Effector memory CD8-positive, alpha-beta T cell (primary cell): ENCODE data around the gene NPPB.

Source experiments
- ATAC-seq: fragments of 150-1000 bp; cut with Tn5 transposase; replicated peaks from 2 replicates; pipeline ENCODE4 v1.10.0; 2021; ENCODE audit warnings: mild to moderate bottlenecking, moderate library complexity
- DNase-seq, 3 experiments: peaks; one replicate each; pipeline ENCODE4 v3.0.0; 2021
- H3K27ac Mint-ChIP-seq, 2 donors: one replicate each; pipeline ENCODE4 v1.8.0; 2022; ENCODE audit warnings: mild to moderate bottlenecking in 2 of 2, mixed read lengths in 2 of 2, moderate library complexity in 2 of 2
- H3K27me3 Mint-ChIP-seq, 2 donors: one replicate each; pipeline ENCODE4 v1.8.0; 2022; ENCODE audit warnings: mixed read lengths in 2 of 2
- H3K36me3 Mint-ChIP-seq: one replicate; pipeline ENCODE4 v1.8.0; 2022; ENCODE audit warnings: mild to moderate bottlenecking, moderate library complexity, mixed read lengths; ENCODE audit not compliant: insufficient read depth
- H3K4me1 Mint-ChIP-seq, 2 donors: one replicate each; pipeline ENCODE4 v1.8.0; 2022; ENCODE audit warnings: low read depth in 2 of 2, mixed read lengths in 2 of 2
- H3K4me3 Mint-ChIP-seq, 2 donors: one replicate each; pipeline ENCODE4 v1.8.0; 2022; ENCODE audit warnings: mild to moderate bottlenecking in 2 of 2, mixed read lengths in 2 of 2, moderate library complexity in 2 of 2
- H3K9me3 Mint-ChIP-seq, 2 donors: one replicate each; pipeline ENCODE4 v1.8.0; 2022; ENCODE audit warnings: mixed read lengths in 2 of 2

The NPPB gene

DNA sequence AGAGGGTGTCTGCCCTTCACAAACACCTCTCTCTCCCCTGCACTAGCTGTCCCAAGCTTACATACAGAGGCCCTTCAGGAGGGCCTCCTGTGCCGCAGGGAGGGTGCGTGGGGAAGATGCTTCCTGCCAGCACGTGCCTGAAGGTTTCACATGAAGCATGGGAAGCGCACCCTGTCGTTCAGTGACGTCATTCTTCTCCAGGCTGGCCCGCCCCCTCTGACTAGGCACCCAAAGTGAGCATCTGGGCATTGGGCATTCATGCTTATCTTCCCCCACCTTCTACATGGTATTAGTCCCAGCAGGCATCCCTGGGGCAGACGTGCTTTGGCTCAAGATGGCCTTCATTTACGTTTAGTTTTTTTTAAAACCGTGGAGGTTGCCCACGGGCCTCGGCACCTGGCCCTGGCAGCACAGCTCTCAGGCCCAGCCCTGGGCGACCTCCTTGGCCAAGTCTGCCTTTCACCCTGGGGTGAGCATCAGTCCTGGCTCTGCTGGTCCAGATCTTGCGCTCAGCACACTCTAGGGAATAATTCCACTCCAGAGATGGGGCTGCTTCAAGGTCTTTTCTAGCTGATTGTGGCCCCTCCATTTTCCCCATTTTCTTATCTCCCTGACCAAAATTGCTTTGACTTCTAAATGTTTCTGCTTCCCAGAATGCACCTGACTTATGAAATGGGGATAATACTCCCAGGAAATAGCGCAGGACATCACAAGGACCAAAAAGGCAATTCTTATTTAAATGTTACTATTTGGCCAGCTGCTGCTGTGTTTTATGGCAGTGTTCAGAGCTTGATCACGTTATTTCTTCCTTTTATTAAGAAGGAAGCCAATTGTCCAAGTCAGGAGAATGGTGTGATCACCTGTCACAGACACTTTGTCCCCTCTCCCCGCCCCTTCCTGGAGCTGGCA, 17.2 kb downstream of the NPPB start:
- DNase-seq, result no peak
- H3K4me1 Mint-ChIP-seq, result peaks cover 4% of the 10 kb centered on the region in 2 donors
- no peak overlapping the region for H3K27ac Mint-ChIP-seq
- no peaks in the 10 kb centered on the region for H3K27me3 Mint-ChIP-seq
- H3K36me3 Mint-ChIP-seq, result peaks cover 27% of the 10 kb centered on the region
- no peak for ATAC-seq
- no peaks in the 10 kb centered on the region for H3K9me3 Mint-ChIP-seq
- no peak overlapping the region for H3K4me3 Mint-ChIP-seq

DNA sequence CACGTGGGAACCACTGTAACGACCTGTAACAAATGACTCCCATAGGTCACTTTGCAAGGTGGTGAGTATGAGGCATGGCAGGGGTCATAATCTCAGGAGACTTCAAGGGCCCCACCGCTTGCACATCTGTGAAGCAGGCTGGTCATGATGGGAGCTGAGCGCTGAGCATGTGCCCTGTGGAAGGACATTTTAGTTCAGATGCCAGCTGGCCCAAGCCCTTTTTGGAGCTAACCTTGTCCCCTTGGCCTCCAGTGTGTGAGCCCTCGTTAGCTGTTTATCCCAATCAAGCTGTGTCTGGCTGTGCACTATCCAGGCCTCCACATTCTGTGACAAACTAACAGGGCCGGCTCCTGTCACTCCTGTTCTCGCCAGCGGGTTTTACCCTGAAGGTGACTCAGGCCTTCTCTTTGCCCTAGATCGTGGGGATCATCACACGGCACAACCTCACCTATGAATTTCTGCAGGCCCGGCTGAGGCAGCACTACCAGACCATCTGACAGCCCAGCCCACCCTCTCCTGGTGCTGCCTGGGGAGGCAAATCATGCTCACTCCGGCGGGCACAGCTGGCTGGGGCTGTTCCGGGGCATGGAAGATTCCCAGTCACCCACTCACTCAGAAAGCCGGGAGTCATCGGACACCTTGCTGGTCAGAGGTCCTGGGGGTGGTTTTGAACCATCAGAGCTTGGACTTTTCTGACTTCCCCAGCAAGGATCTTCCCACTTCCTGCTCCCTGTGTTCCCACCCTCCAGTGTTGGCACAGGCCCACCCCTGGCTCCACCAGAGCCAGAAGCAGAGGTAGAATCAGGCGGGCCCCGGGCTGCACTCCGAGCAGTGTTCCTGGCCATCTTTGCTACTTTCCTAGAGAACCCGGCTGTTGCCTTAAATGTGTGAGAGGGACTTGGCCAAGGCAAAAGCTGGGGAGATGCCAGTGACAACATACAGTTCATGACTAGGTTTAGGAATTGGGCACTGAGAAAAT, 18.7 kb downstream of the NPPB start:
- no peak overlapping the region for H3K4me3 Mint-ChIP-seq
- DNase-seq (no peak), ATAC-seq (no peak)
- no peak overlapping the region for H3K27ac Mint-ChIP-seq
- H3K9me3 Mint-ChIP-seq, result no peaks in the 10 kb centered on the region
- peaks cover 0 to 4% of the 10 kb centered on the region in 2 donors for H3K4me1 Mint-ChIP-seq
- no peaks in the 10 kb centered on the region for H3K27me3 Mint-ChIP-seq
- peaks cover 23% of the 10 kb centered on the region for H3K36me3 Mint-ChIP-seq

DNA sequence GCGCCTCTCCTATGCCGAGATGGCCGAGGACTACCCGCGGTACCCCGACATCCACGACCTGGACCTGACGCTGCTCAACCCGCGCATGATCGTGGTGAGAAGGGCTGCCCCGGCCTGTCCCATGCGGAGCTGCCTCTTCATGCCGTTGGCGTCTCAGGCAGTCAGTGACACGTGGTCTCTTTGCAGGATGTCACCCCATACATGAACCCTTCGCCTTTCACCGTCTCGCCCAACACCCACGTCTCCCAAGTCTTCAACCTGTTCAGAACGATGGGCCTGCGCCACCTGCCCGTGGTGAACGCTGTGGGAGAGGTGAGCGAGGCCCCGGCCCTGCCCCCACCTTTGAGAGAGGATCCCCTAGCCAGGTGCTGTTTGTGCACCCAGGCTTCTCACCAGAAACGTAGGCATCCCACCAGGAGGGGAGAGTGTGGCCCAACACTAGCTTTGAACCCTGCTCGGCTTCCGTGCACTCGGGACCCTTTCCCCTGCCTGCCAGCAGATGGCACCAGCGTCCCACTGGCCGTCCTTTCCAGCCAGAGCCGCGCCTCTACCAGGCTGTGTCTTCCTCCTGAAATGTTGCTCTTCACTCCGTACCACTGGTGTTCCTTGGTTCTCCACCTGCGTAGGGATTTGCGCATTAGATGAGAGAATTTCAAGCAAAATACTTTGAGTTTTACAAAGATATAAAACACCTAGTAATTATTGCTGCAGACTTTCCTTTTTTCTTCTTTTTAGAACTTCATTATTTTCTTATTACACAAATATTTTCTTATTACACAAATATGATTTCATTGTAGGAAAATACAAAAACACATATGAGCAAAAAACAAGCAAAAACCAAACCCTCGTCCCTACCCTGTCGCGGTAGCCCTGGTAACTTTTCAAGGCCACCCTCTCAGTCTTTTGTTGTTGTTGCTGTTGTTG, 20.1 kb downstream of the NPPB start:
- H3K36me3 Mint-ChIP-seq, result peaks cover 25% of the 10 kb centered on the region

DNA sequence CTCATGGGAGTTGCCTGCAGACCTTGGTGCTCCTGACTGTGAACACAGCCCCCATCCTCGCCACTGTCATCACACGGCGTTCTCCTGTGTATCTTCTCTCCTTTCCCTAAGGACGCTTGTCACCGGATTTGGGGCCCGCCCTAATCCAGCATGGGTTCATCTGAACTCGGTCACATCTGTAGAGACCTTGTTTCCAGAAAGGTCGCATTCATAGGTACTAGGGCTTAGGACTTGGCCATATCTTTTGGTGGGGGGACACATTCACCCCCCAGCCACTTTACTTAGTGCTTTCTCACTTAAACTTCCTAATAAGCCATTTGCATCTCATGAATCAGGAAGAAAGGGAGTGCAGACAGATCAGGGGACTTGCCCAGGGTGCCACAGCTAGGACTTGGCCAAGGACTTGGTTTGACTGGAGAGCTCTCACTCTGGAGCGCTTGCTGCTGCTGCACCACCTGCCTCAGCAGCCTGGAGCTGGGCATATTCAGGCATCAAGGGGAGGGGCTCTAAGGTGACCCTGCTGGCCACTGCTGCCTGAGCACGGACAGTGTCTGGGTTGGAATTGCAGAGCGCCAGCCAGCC, 20.9 kb downstream of the NPPB start:
- no peak for DNase-seq
- Mint-ChIP-seq H3K4me1 (peaks cover 0 to 4% of the 10 kb centered on the region in 2 donors), H3K27me3 (no peaks in the 10 kb centered on the region), H3K9me3 (no peaks in the 10 kb centered on the region), H3K27ac (no peak overlapping the region), H3K36me3 (peaks cover 27% of the 10 kb centered on the region), H3K4me3 (no peak overlapping the region)
- no peak for ATAC-seq

More for the DNA sequence above, 20.1 kb downstream of the NPPB start:
- peak; percentile 62 to 72 (median 71) for DNase-seq
- Mint-ChIP-seq H3K27ac (peak overlapping the region in 1 of 2 donors; percentile 66), H3K9me3 (no peaks in the 10 kb centered on the region), H3K4me3 (peak overlapping the region in 1 of 2 donors; percentile 8), H3K27me3 (no peaks in the 10 kb centered on the region), H3K4me1 (peaks cover 0 to 4% of the 10 kb centered on the region in 2 donors)
- peak; percentile 94 for ATAC-seq

DNA sequence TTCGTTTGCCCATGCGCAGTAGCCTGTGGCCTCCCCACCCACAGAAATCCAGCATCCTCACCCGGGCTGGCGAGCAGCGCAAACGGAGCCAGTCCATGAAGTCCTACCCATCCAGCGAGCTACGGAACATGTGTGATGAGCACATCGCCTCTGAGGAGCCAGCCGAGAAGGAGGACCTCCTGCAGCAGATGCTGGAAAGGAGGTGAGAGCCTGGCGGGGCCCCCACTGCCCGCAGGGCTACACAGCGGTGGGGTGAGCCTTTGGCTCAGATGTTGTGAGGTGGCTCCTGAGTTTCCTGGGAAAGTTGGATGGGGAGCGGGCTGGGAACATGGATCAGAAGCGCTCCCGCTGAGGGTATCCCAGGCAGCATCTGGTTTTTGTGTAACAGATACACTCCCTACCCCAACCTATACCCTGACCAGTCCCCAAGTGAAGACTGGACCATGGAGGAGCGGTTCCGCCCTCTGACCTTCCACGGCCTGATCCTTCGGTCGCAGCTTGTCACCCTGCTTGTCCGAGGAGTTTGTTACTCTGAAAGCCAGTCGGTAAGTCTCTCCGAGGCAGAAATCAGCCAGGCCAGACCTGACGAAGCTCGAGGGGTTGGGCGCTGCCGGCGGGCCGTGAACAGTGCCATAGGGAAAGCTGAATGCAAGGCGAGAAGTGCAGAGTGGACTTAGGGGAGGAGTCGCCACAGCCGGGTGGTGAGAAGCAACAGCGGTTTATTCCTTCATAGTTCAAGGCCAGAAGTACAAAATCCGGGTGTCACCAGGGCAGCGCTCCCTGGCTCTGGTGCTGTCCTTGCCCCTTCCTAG, 21.6 kb downstream of the NPPB start:
- H3K9me3 Mint-ChIP-seq, result no peaks in the 10 kb centered on the region
- ATAC-seq, result no peak

DNA sequence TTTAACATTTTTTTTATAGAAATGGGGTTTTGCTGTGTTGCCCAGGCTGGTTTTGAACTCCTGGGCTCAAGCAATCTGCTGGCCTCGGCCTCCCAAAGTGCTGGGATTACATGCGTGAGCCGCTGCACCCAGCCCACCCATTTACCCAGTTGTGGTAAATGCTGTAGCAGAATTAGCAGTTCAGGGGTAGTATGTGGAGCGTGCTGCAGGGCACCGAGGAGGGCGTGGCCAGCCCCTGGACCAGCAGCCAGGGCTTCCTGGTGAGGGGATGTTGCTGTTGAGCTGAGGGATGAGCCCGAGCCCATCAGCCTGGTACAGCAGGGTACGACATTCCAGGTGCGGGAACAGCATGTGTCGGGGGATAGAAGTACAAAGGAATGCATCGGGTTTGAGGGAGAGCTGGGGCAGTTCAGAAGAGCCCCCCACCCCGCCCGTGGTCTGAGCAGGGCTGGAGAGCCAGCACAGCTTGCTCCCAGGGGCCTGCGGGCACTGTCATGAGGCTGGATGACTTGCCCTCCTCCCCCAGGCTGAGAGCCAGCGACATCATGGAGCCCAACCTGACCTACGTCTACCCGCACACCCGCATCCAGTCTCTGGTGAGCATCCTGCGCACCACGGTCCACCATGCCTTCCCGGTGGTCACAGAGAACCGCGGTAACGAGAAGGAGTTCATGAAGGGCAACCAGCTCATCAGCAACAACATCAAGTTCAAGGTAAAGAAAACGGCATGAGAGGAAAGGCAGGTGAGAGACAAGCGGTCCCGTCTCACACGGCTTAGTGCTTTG, 23.1 kb downstream of the NPPB start:
- Mint-ChIP-seq H3K4me3 (no peak overlapping the region), H3K27me3 (no peaks in the 10 kb centered on the region), H3K36me3 (peaks cover 39% of the 10 kb centered on the region), H3K27ac (no peak overlapping the region), H3K9me3 (no peaks in the 10 kb centered on the region), H3K4me1 (peaks cover 0 to 4% of the 10 kb centered on the region in 2 donors)
- DNase-seq (no peak), ATAC-seq (no peak)

More for the DNA sequence above, 21.6 kb downstream of the NPPB start:
- no peak overlapping the region for H3K27ac Mint-ChIP-seq
- H3K27me3 Mint-ChIP-seq, result no peaks in the 10 kb centered on the region
- H3K4me1 Mint-ChIP-seq, result peaks cover 0 to 4% of the 10 kb centered on the region in 2 donors
- H3K36me3 Mint-ChIP-seq, result peaks cover 27% of the 10 kb centered on the region
- no peak for DNase-seq
- no peak overlapping the region for H3K4me3 Mint-ChIP-seq

DNA sequence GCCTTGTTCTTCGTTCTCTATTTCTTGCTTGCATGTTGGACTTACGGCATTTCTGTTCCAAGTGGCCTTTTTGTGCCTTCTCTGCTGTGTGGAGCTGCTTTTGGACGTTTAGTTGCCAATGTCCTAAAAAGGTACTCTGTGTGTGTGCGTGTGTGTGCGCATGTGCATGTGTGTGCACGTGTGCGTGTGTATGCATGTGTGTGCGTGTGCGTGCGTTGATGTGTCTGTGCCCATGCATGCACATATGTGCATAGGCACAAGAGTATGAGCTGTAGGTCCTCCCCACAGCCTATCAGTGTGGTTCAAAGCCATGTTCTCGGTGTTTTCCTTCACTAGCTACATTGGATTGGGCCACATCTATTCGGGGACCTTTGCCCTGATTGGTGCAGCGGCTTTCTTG, 24.8 kb downstream of the NPPB start:
- DNase-seq (no peak), ATAC-seq (no peak)
- Mint-ChIP-seq H3K27me3 (no peaks in the 10 kb centered on the region), H3K36me3 (peaks cover 31% of the 10 kb centered on the region), H3K27ac (peak overlapping the region in 1 of 2 donors; percentile 57), H3K4me3 (no peak overlapping the region), H3K9me3 (no peaks in the 10 kb centered on the region), H3K4me1 (peaks cover 0 to 4% of the 10 kb centered on the region in 2 donors)

DNA sequence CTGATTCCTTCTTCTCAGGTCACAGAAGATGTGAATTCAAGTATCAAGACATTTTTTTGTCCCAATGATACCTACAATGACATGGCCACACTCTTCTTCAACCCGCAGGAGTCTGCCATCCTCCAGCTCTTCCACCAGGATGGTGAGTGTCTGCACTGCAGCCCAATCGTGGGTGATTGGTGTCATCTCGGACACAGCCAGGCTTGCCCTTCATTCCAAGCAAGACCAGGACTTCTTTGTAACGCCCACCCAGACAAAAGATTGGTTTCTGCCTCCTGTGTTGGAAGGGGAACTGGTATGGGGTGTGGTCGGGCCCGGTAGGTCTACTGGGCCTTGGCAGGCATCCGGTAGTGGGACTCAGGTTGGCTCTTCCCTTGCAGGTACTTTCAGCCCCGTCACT, 25.2 kb downstream of the NPPB start:
- Mint-ChIP-seq H3K4me3 (no peak overlapping the region), H3K27me3 (no peaks in the 10 kb centered on the region), H3K36me3 (peaks cover 33% of the 10 kb centered on the region), H3K4me1 (peaks cover 0 to 2% of the 10 kb centered on the region in 2 donors), H3K27ac (peak overlapping the region in 1 of 2 donors; percentile 57), H3K9me3 (no peaks in the 10 kb centered on the region)
- ATAC-seq (no peak), DNase-seq (no peak)

DNA sequence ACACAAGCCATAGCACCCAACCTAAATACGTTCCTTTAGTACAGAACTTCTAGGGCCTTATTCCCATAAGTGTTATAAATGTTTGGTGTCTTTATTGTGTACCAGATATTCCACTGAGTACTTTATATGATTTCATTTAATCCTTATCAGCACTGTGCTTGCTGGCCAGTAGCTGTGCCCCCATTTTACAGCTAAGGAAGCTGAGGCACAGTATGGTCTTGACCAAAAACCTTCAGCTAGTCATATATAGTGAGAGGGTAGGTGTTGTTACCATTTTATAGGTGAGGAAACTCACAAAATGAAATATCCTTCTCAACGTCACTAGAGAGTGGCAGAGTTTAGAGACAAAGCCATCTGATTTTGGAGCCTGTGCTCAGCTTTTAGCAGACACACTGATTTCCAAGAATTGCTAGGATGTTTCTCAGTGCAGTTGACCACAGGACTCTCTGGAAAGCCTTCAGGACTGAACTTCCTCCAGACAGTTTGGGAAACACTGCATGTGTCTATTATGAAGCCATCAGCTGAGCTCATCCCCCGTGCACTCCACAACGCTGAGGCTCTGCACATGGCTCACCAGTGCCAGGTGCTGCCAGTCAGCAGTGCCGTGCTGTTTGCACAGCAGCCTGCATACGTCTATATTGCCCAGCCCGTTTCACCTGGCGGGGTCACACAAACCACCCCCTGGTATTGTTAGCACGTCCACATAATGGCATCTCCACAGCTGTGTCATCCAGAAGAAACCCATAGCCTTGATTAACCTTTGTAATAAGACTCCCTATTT, 26.6 kb downstream of the NPPB start:
- Mint-ChIP-seq H3K9me3 (no peaks in the 10 kb centered on the region), H3K4me3 (no peak overlapping the region), H3K27me3 (no peaks in the 10 kb centered on the region), H3K27ac (no peak overlapping the region), H3K4me1 (no peaks in the 10 kb centered on the region), H3K36me3 (peaks cover 36% of the 10 kb centered on the region)
- no peak for ATAC-seq
- no peak for DNase-seq

DNA sequence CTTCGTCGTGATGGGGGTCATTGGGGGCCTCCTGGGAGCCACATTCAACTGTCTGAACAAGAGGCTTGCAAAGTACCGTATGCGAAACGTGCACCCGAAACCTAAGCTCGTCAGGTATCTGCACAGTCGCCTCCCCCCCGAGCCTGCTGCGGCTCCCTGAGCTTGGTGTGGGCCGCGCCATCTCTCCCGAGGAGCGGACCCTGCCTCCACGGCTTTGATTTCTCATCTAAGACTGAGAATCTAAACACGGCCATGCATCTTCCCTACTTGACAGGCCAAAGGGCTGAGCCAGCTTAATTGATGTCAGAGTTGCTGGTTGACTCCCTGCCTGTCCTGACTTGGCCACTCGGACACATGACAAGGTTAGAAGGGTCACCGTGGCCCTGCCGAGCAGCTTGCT, 30.2 kb downstream of the NPPB start:
- Mint-ChIP-seq H3K4me3 (no peak overlapping the region), H3K9me3 (no peaks in the 10 kb centered on the region), H3K4me1 (no peaks in the 10 kb centered on the region), H3K27ac (no peak overlapping the region), H3K36me3 (peaks cover 47% of the 10 kb centered on the region), H3K27me3 (no peaks in the 10 kb centered on the region)
- DNase-seq, result no peak
- ATAC-seq, result no peak

DNA sequence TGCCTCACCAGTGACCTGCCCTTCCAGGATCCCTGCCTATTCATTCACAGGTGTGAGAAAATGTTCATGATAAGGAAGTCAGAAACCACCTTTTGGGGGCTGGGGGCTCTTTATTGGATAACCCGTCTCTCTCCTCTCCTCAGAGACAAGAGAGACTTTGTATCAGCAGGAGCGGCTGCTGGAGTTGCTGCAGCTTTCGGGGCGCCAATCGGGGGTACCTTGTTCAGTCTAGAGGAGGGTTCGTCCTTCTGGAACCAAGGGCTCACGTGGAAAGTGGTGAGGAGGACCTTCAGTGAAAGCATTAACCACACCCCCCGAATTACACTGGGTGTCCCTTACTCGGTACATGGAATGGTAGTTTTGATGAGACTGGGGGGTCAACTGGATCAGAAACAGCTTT, 31.8 kb downstream of the NPPB start:
- H3K36me3 Mint-ChIP-seq, result peaks cover 48% of the 10 kb centered on the region
- H3K4me3 Mint-ChIP-seq, result no peak overlapping the region
- no peak overlapping the region for H3K27ac Mint-ChIP-seq
- ATAC-seq, result no peak
- no peak for DNase-seq
- no peaks in the 10 kb centered on the region for H3K4me1 Mint-ChIP-seq
- H3K9me3 Mint-ChIP-seq, result no peaks in the 10 kb centered on the region
- H3K27me3 Mint-ChIP-seq, result no peaks in the 10 kb centered on the region
